ENCODE results near the gene GLCCI1.

DNA sequence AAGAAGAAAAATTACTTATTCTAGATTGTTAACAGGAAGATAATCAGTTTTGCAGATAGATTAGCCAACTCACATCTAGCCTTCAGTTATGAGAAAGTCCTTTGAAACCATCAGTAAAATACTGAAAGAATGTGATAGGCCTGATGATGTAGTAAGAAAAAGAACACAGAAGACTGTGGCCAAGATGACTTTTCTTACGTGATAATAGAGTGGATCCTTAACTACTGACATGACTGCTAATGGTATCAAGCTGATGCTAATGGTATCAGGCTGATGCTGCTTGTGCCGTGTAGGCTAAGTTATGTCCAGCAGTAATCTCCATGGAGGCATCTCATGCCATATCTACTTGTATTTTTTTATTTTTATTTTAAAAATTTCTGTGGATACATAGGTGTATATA is 114.2 kb downstream of the GLCCI1 start:
- TF ChIP-seq, protein P1, sequence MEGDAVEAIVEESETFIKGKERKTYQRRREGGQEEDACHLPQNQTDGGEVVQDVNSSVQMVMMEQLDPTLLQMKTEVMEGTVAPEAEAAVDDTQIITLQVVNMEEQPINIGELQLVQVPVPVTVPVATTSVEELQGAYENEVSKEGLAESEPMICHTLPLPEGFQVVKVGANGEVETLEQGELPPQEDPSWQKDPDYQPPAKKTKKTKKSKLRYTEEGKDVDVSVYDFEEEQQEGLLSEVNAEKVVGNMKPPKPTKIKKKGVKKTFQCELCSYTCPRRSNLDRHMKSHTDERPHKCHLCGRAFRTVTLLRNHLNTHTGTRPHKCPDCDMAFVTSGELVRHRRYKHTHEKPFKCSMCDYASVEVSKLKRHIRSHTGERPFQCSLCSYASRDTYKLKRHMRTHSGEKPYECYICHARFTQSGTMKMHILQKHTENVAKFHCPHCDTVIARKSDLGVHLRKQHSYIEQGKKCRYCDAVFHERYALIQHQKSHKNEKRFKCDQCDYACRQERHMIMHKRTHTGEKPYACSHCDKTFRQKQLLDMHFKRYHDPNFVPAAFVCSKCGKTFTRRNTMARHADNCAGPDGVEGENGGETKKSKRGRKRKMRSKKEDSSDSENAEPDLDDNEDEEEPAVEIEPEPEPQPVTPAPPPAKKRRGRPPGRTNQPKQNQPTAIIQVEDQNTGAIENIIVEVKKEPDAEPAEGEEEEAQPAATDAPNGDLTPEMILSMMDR (optimal IDR thresholded peaks at IDR 0.05 in 1 of 3, IDR thresholded peaks at IDR 0.05 in 1 of 3, conservative IDR thresholded peaks at IDR 0.05 in 1 of 3; ENCODE audit: extremely low read depth in 1 of 3, insufficient read depth in 2 of 3, low read length in 3 of 3): no peak
- no peak for TF ChIP-seq EZH2 (IDR thresholded peaks at IDR 0.05; ENCODE audit: low read length)

Measured in keratinocyte (primary cell).